ENCODE measurements around the gene CHPF. TPM values are rescaled to one million over a fixed set of nuclear protein-coding genes. Genes with fewer than 3 reads are reported as not detected.

Gene CHPF
- total RNA-seq, 6 donors from 2014 or later = 41.9 to 125 (median 60.2) TPM

DNA sequence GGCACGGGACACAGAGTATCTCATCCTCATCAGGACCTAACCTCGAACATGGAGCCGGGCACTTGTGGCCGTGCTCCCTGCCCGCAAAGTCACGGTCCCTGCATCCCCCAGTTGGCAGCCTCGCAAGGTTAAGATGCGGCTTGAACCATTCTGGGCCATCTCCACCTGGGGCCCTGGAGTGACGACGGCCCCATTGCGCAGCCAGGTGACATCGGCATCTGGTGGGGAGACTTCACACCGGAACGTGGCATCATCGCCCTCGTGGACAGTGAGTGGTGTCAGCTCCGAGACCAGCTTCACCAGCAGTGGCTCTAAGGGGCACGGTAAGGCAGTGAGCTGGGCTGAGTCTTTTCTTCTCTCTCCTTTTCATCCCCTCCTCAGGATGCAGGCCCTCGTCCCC, 12.8 kb upstream of the CHPF start:
- H3K4me1 ChIP-seq = peaks cover 22 to 33% (median 27%) of the 10 kb centered on the region in 4 donors
- WGBS, 2 donors = 85 to 94% methylated on average over 7 to 19 of the region's 19 CpGs
- peak in 1 of 2 donors; percentile 53 for DNase-seq

DNA sequence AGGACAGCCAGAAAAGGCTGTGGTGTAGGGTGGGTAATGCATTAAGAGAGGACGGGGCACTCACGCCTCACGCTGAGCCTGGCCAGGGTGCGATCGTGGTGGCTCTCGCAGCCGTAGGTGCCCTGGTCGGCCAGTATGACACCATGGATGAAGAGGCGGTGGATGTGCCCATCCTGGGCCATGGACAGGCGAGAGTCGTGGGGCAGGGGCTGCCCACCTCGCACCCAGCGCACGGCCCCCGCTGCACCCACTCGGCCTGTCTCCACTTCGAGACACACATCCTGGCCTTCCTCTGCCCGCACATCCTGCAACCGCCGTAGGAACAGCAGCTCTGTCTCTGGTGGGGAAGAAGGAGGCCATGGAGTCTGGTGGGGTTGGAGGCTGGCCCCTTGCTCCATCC, 12.3 kb upstream of the CHPF start:
- Histone ChIP-seq H3K27me3 (peaks cover 0 to 15% (median 7%) of the 10 kb centered on the region in 4 donors), H3K27ac (no peak overlapping the region), H3K4me3 (no peak overlapping the region), H3K9me3 (no peaks in the 10 kb centered on the region), H3K36me3 (no peaks in the 10 kb centered on the region), H3K4me1 (peaks cover 23 to 34% (median 27%) of the 10 kb centered on the region in 4 donors)
- 93 to 96% methylated on average over 15 to 20 of the region's 20 CpGs for WGBS, 2 donors
- DNase-seq = peak in 1 of 2 donors; percentile 74
- ATAC-seq (ENCODE audit: low FRiP score in 2 of 2) = no peak
- TF ChIP-seq EP300 (IDR thresholded peaks at IDR 0.05) (no peak), POLR2A (IDR thresholded peaks at IDR 0.05) (no peak), CTCF (IDR thresholded peaks at IDR 0.05) (no peak)

More for the DNA sequence above, 12.8 kb upstream of the CHPF start:
- ATAC-seq (ENCODE audit: low FRiP score in 2 of 2) = no peak
- no peak for TF ChIP-seq CTCF (IDR thresholded peaks at IDR 0.05)
- no peak for TF ChIP-seq EP300 (IDR thresholded peaks at IDR 0.05)
- no peak for TF ChIP-seq POLR2AphosphoS5 (IDR thresholded peaks at IDR 0.05)
- no peak for TF ChIP-seq POLR2A (IDR thresholded peaks at IDR 0.05)
- no peak overlapping the region for H3K4me3 ChIP-seq
- H3K27me3 ChIP-seq = peaks cover 0 to 15% (median 6%) of the 10 kb centered on the region in 4 donors
- no peaks in the 10 kb centered on the region for H3K9me3 ChIP-seq
- H3K27ac ChIP-seq = no peak overlapping the region
- H3K36me3 ChIP-seq = no peaks in the 10 kb centered on the region

DNA sequence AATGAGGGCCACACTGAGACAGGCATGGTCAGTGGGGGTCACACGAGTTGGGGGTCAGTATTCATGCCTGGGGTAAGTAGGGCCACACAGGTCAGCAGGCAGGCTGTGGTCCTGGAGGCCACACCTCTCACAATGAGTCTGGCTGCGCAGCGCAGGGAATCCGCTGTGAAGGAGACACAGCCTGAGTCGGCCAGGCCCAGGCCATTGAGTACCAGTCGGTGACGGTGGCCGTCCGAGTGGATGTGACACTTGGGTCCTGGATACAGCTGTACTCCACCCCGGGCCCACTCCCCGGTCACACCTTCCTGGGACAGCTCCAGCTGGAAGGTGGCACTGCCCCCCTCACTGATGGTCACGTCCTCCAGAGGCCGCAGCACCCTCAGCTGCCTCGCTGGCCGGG, 10.7 kb upstream of the CHPF start:
- Histone ChIP-seq H3K4me3 (no peak overlapping the region), H3K27ac (no peak overlapping the region), H3K4me1 (peaks cover 18 to 23% (median 19%) of the 10 kb centered on the region in 4 donors), H3K36me3 (no peaks in the 10 kb centered on the region), H3K9me3 (no peaks in the 10 kb centered on the region), H3K27me3 (peaks cover 0 to 15% (median 7%) of the 10 kb centered on the region in 4 donors)
- ATAC-seq (ENCODE audit: low FRiP score in 2 of 2) (no peak), DNase-seq (peak in 1 of 2 donors; percentile 57)
- TF ChIP-seq POLR2A (IDR thresholded peaks at IDR 0.05) (no peak), EP300 (IDR thresholded peaks at IDR 0.05) (no peak), POLR2AphosphoS5 (IDR thresholded peaks at IDR 0.05) (no peak), CTCF (IDR thresholded peaks at IDR 0.05) (no peak)
- WGBS, 2 donors = 95 to 97% methylated on average over 5 to 7 of the region's 15 CpGs

GRCh38 chr2:219553463-219553963, 9.9 kb upstream of the CHPF start:
- Histone ChIP-seq H3K27ac (no peak overlapping the region), H3K9me3 (no peaks in the 10 kb centered on the region), H3K27me3 (peaks cover 0 to 15% (median 7%) of the 10 kb centered on the region in 4 donors), H3K4me3 (no peak overlapping the region), H3K36me3 (no peaks in the 10 kb centered on the region), H3K4me1 (peaks cover 18 to 23% (median 19%) of the 10 kb centered on the region in 4 donors)
- WGBS, 2 donors = 81% methylated on average over 11 to 12 of the region's 12 CpGs
- DNase-seq (no peak), ATAC-seq (ENCODE audit: low FRiP score in 2 of 2) (no peak)
- TF ChIP-seq POLR2AphosphoS5 (IDR thresholded peaks at IDR 0.05) (no peak), POLR2A (IDR thresholded peaks at IDR 0.05) (no peak), EP300 (IDR thresholded peaks at IDR 0.05) (no peak), CTCF (IDR thresholded peaks at IDR 0.05) (no peak)

- H3K9me3 ChIP-seq = no peaks in the 10 kb centered on the region
- no peak overlapping the region for H3K27ac ChIP-seq
- ATAC-seq (ENCODE audit: low FRiP score in 2 of 2) (no peak), DNase-seq (no peak)
- no peaks in the 10 kb centered on the region for H3K36me3 ChIP-seq
- H3K4me3 ChIP-seq = peak overlapping the region in 3 of 4 donors; percentile 50 to 78 (median 62)
- H3K4me1 ChIP-seq = peaks cover 18 to 23% (median 19%) of the 10 kb centered on the region in 4 donors
- no peak for TF ChIP-seq POLR2AphosphoS5 (IDR thresholded peaks at IDR 0.05)
- no peak for TF ChIP-seq CTCF (IDR thresholded peaks at IDR 0.05)
- TF ChIP-seq EP300 (IDR thresholded peaks at IDR 0.05) = no peak
- no peak for TF ChIP-seq POLR2A (IDR thresholded peaks at IDR 0.05)
- H3K27me3 ChIP-seq = peaks cover 0 to 15% (median 7%) of the 10 kb centered on the region in 4 donors
- 32 to 37% methylated on average over 6 to 7 of the region's 7 CpGs for WGBS, 2 donors
Measured at GRCh38 chr2:219553168-219553417, 9.5 kb upstream of the CHPF start.

All from upper lobe of left lung (tissue), 6 donors.